SW 1271 (cell line): ENCODE data around the gene SEC61B.

Source experiments
- DNase-seq, 2 experiments: peaks; one replicate each; lab custom pipeline; 2025; lab: John Stamatoyannopoulos, UW

SEC61B gene

GRCh38 chr9:99221621-99222415, at the start of gene SEC61B, which contains the start of gene ALG2:
TSS of gene SEC61B (plus strand) at chr9:99222282. CDS start at chr9:99222364, 82 bp downstream.
TSS of gene ALG2 (minus strand) at chr9:99221942. CDS start at chr9:99221894, 48 bp downstream.
- peak; percentile 97 to 99 for DNase-seq

DNA sequence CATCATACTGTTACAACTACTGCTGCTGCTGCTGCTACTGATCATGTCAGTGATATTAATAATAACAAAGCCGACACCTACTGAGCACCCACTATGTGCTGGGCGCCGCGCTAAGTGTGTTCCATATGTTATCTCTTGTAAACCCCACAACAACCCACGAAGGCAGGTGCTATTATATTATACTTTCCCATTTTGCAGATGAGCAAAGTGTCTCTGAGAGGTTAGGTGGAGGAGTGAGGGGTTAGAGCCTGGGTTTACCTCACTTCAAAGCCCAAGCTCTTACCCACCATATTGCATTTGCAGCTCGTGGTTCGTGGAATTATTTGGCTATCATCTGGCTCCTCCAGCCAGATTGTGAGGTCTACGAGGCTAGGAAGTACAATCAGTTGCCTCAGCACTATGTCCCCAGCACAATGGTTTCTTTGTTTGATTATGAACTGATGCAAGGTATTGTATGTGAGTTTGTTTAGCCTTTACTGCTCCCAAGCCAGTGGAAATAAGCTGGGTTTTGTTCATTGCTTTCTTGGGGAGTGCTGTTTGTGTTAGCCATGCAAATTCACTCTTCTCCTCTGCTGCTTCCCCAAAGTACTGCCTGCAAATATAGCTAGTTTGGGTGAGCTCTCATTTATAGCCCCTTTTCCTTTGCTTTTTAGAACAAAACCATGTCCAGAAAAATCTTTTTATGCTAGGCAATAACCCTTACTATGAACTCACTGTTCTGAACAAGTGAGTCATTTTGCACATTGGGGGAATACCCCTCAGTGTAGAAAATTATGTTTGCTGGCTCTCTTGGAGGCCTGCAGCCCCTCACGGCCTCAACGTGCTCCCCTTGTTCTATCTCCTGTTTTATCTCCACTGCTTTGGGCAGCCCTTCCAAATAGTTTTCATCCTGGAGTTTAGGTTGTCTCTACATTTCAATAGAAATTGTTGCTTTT, 48.2 kb upstream of the SEC61B start:
- no peak for DNase-seq

DNA sequence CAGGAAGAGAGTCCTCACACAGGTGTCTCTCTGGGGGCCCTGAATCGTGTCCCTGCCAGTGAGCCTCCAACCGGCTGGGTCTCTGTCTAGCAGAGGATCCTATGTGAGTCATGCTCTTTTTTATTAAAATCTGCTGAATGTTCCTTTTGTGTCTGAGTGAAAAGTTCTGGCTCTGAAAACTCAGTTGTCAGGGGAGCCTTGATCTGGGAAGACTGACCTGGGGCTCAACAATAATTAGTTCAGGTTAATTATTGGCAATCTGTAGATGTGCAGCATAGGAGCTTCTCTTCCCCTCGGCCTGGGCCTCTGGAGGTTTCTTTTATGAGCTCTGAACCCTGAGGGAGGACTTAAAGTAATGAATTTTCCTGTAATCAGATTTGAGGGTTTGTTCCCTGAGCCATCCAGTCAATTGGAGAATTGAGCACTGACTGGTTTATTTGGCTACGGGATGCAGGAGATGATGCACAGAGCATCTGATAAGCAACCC, 45.5 kb upstream of the SEC61B start:
- no peak for DNase-seq

DNA sequence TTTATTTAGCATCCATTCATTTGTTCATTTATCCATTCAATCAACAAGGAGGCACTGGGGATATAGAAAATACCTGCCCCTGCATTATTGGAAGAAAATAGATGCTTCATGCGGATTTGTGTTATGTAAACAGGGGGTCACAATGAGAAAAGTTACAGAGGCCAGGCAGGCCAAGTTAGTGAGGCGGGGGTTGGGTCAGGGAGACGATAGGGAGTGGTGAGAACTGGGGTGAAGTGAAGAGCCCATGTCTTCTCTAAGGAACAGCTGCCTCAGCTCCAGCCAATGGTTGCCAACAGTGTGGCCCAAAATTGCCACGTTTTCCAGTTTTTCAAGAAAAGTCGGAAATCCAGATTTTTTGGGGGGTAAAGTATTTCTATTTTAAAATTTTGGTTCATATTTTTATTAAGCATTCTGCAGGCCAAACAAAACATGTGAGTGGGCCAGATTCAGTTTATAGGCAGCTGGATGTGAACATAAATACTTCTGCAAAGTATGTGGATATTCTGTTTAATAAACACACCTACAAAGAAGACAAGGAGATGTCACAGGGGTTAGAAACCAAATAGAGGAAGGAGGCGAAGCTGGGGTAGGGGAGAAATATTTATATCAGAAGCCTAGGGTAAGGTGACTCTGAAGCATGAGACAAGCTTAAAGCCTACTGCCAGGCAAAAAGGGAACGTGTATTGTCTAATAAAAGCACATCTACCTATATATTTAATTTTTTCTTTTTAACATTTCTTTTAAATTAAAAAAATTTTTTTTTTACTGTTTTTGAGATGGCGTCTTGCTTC, 44.3 kb upstream of the SEC61B start:
- DNase-seq: no peak

DNA sequence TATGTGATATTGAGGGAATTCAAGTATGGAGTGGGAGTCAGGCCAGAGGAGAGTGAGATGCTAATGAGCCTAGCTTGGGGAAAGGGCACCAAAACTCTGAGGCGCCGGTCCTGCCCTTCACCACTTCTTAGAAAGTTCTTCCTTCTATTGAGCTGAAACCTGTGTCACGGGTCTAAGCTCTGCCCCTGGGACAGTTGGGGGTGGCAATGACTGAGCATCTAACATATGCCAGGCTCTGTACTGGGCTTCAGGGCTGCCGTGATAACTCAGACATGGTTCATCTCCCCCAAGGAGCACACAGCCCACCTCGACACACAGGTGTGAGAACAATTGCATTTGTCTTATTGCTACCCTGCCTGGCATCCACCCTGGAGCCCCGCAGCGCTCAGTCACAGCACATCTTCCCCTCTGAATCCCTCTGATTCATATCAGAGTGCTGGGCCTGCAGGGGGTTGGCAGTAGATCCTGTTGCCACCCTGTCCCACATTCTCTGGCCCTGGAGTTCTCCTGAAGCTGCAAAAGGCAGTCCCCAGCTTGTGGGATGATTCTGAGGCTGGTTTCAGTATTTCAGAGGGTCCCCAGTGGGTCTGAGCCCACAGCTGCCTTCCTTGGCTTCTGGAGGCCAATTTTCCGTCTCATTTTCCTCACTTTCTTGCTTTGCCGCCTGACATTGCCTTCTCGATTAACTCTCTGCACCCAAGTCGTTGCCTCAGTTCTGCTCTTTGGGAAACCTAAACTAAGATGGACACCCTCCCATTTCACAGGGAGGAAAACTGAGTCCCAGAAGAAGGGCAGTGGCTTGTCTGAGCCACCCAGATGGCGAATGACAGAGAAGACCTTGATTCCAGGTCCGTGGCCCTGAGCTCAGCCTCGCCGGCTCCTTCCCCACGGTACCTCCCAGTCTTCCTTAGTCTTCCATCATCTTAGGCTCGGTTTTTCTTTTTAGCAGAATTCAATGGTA, 42.9 kb upstream of the SEC61B start:
- no peak for DNase-seq

- no peak for DNase-seq
Measured at GRCh38 chr9:99180199-99180598, 41.9 kb upstream of the SEC61B start.

DNA sequence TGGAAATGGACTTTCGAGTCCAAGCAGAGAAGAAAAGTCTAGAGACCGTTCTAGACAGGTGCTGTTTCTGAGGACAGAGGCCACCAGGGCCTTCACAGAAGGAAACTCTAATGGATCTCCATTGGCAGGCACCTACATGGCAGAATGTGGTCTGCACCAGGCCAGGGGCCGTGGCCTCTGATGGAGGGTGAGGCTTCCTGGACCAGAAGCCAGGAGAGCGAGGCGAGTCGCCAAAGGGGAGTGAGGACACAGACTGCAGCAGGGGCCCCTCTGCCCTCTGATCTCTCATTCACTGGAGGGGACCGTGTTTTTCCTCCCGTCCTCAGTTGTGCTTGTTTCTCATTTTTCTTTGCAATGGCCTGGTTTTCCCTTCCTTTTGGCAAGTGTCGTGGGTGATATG, 41.4 kb upstream of the SEC61B start:
- DNase-seq: no peak

DNA sequence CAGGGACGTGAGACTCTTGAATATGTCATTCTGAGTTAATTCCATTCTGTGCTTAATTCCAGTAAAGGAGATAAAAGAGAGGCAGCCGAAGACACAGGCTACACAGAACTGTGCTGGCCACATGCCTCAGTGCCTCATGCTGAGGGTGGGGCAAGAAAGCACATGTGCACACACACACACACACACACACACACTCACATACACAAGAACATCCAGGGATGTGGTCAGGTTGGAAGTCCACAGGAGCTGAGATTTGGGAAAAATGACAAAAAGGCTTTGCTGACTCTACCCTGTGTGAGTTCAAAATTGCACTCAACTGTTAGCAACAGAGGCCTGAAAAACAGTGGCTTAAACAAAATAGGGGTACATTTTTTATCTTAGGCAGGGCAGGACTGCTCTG, 40.9 kb upstream of the SEC61B start:
- DNase-seq: no peak

- DNase-seq: no peak
Measured at GRCh38 chr9:99181621-99182020, 40.5 kb upstream of the SEC61B start.

DNA sequence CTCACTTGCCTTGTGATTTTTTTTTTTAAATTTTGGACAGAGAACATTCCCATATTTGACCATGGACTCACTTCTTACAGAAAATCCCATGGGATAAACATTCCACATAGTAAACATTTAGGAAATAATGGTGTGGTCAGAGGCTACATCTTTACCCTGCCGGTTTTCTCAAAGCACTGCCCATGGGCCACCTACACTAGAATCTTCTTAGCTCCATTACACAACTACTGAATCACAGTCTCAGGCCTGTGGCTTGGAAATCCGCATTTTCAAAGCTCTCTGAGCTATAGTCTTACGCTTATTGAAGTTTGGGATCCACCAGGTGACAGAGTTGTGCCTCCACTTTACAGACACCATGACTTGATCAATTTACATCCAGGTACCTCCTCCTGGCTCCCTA, 39.7 kb upstream of the SEC61B start:
- no peak for DNase-seq

DNA sequence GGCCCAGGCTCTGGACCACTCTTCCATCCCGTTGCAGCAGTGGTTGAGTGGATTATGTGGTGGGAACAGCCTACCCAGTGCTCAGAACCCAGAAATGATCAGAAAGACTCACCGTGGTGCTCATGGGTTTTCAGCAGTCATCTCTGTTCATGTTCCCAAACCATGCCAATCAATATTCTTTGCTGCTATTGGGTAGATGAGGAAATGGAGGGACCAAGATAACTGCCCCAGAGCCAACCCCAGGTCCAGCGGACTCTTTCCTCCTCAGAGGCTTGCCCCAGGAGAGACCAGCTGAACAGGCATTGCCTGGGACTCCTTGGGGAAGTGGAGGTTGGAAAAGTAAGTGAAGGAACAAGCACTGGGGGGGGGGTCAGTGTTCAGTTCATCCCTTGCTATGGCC, 38.5 kb upstream of the SEC61B start:
- no peak for DNase-seq

DNA sequence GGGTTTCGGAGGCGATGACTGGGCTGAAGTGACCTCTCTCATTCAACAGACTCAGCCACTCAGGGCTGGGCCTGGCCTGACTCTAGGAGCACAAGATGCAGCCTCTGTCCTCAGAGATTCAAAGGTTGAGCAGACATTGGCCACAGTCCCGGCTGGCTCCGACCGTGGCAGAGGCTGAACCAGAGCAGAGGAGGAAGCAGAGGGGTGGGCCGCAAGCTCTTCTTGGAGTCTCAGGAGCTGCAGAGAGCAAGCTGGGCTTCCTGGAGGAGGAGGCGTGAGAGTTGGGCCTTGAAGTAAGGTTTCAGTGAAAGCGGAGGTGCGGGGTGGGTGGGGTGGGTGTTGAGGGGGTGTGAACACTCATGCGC, 38.0 kb upstream of the SEC61B start:
- DNase-seq: no peak

DNA sequence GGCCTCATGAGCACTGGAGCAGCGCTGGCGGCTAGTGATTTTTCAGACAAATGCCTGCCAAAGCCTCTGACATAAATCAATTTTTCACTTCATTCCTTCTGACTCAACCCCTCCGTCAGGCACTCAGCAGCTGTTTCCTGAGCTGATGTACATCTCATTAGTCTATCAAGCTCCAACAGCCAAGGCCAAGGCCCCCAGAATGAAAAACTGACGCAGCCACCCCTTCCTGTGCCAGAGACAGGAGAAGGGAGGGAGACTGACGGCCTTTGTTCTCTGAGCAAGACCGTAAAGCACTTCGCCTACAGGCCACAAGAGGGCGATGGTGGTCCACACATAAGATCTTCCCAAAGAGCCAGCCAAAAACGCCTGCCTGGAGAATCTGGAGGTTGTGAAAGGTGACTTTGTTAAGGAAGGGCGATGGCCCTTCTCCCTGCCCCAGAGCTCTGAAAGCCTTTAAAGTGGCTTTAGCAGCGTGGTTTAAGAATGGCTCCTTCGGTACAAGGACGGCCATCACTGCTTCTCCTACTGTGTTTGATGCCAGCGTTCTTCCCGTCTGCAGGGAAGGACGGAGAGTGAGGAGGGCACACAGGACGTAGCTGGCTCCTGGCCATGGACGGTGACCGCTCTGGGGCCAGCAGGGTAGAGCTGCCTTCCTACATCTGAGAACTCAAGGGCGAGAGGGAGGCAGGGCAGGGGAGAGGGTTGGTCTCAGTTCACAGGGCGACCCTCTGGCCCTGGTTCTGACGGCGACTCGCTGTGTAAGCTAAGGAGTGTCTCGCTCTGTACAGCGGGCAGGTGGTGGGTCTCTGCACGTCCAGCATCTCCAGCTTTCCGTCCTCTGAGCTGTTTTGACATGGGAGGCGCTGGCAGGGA, 37.4 kb upstream of the SEC61B start:
- DNase-seq: peak; percentile 53 to 77

DNA sequence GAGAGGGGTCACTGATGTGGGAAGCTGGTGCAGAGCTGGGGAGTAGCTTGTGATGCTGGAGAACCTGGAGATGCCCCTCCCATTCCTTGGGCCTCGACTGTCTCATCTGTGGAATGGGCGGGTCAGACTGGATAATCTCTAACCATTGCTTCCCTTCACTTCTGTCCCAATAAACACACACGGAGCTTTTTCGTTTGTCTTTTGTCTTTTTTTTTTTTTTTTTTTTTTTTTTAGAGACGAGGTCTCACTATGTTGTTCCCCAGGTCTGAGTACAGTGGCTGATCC, 36.8 kb upstream of the SEC61B start:
- no peak for DNase-seq

GRCh38 chr9:99185934-99186333, 36.1 kb upstream of the SEC61B start:
- no peak for DNase-seq

GRCh38 chr9:99187311-99187710, 34.8 kb upstream of the SEC61B start:
- DNase-seq: no peak

- no peak for DNase-seq
Measured at GRCh38 chr9:99189186-99189585, 32.9 kb upstream of the SEC61B start.

GRCh38 chr9:99189887-99190596, 32.0 kb upstream of the SEC61B start:
- no peak for DNase-seq

DNA sequence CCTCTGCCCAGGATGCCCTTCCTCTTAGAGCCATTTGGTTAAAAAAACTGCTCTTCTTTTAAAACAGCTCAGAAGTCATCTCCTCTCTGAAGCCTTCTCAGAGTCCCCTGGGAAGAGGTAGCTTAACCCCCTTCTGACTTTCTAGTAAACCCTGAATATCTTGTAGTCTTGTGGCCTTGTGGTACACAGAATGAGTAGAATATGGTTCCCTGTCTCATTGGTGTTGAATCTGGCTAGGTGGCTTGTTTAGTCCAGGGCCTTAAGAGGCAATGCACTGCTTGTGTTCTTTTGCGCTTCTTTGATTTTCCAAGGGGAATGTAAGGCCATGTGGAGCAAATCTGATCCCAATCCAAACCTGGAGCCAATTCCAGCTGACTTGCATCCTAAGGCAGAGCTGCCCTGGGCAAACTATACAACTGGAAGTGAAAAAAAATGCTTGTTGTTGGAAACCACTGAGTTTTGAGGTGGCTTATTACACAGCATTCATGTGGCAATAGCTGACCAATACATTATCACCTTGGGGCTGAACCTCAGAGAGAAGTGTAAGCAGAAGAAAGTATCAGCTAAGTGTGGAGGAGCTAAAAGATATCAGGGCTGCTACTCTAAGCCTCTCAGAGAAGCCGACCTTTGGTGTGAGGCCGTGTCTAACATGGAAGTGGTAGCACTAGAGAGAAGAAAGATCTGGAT, 31.3 kb upstream of the SEC61B start:
- no peak for DNase-seq
